Lower leg skin (tissue), 3 donors: ENCODE results near the gene NT5C1B.

Experiments
- POLR2A ChIP-seq, 2 donors: fragments of 450-650 bp; IDR thresholded peaks; one replicate each; pipeline ENCODE4 v1.6.1; 2016 to 2017; ENCODE audit warnings: antibody characterized with exemption in 2 of 2, mild to moderate bottlenecking in 1 of 2, moderate library complexity in 1 of 2
- TF ChIP-seq, protein P1 (sequence below), 3 donors: fragments of 450-650 bp; IDR thresholded peaks; one replicate each; pipeline ENCODE4 v1.5.1; 2016; ENCODE audit warnings: antibody characterized with exemption in 3 of 3, mild to moderate bottlenecking in 3 of 3, moderate library complexity in 2 of 3

DNA sequence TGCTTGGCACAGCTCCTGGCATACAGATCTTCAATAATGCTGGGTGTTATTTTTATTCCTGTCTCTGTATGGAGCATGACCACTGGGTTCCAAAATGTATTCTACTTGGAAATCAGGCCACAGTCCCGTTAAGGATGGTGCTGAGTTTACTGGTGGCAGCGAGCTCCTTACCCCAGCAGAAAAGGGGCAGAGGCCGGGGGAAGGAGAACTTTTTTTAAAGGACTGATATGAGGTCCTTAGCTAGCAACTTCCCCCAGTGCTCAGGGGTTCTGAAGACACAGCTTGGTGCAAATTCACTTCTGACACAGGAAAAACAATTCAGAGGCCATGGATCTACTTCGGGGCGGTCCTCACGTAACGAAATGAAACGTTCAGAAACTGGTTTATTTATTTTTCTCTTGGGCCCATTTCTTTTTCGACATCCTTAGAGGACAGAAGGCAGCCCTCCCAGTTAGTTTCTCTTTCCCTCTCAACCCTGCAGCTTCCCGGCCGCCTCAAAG lies 29.8 kb downstream of the NT5C1B start:
- TF ChIP-seq POLR2A (IDR thresholded peaks at IDR 0.05), result no peak
- TF ChIP-seq, protein P1, sequence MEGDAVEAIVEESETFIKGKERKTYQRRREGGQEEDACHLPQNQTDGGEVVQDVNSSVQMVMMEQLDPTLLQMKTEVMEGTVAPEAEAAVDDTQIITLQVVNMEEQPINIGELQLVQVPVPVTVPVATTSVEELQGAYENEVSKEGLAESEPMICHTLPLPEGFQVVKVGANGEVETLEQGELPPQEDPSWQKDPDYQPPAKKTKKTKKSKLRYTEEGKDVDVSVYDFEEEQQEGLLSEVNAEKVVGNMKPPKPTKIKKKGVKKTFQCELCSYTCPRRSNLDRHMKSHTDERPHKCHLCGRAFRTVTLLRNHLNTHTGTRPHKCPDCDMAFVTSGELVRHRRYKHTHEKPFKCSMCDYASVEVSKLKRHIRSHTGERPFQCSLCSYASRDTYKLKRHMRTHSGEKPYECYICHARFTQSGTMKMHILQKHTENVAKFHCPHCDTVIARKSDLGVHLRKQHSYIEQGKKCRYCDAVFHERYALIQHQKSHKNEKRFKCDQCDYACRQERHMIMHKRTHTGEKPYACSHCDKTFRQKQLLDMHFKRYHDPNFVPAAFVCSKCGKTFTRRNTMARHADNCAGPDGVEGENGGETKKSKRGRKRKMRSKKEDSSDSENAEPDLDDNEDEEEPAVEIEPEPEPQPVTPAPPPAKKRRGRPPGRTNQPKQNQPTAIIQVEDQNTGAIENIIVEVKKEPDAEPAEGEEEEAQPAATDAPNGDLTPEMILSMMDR (IDR thresholded peaks at IDR 0.05), result no peak
